B cell (primary cell): ENCODE data around the gene MTSS2. TPM values are rescaled to one million over a fixed set of nuclear protein-coding genes. Genes with fewer than 3 reads are reported as not detected.

ENCODE experiments used
- ATAC-seq: fragments of 200-7000 bp; cut with Tn5 transposase; one replicate; pipeline ENCODE4 v1.10.0; 2021; ENCODE audit warnings: low read depth, mild to moderate bottlenecking, moderate number of reproducible peaks, moderate library complexity
- CTCF ChIA-PET: fragments of 350-600 bp; sonication (Branson Sonifier 250); formaldehyde crosslinking; loops from one replicate; lab custom pipeline; 2021; ENCODE audit warnings: antibody characterized with exemption, inconsistent platforms; lab: Charles Lee
- POLR2A ChIA-PET: fragments of 350-600 bp; sonication (Branson Sonifier 250); formaldehyde crosslinking; loops from one replicate; lab custom pipeline; 2021; ENCODE audit warnings: antibody characterized with exemption; lab: Charles Lee
- DNase-seq: peaks from one replicate; pipeline ENCODE4 v3.0.0; 2013
- H2AFZ ChIP-seq: 2 replicates; pipeline ENCODE4 v1.6.1; 2012; ENCODE audit warnings: mild to moderate bottlenecking, low read depth, low read length; ENCODE audit not compliant: insufficient read depth, poor library complexity, severe bottlenecking
- H3K27ac ChIP-seq, 2 donors: 1 replicate in 1 of 2; 2 replicates in 1 of 2; pipeline ENCODE4 v1.5.1; 2012 to 2013; ENCODE audit warnings: low read length in 2 of 2, mild to moderate bottlenecking in 2 of 2, moderate library complexity in 1 of 2
- H3K27me3 ChIP-seq, 4 experiments: fragments of 200-600 bp in 1 of 4; sonication (generic) in 1 of 4; replicated peaks in 1 of 4; 1 replicate in 2 of 4; 2 replicates in 2 of 4; pipeline versions ENCODE4 v1.6.1 to v1.7.0; 2013 to 2016; ENCODE audit warnings: low read length in 3 of 4, mild to moderate bottlenecking in 2 of 4, mixed read lengths in 1 of 4, moderate library complexity in 1 of 4; ENCODE audit not compliant: insufficient read depth in 4 of 4, control insufficient read depth in 3 of 4; ENCODE audit errors: control extremely low read depth in 1 of 4
- H3K36me3 ChIP-seq, 2 experiments: replicated peaks in 1 of 2; 1 replicate in 1 of 2; 2 replicates in 1 of 2; pipeline versions ENCODE4 v1.6.1 to v1.7.1; 2013; ENCODE audit warnings: low read length in 1 of 2; ENCODE audit not compliant: insufficient read depth in 2 of 2, control insufficient read depth in 1 of 2; ENCODE audit errors: control extremely low read depth in 1 of 2, extremely low read depth in 1 of 2
- H3K4me1 ChIP-seq, 2 donors: fragments of 200-600 bp in 1 of 2; sonication (generic) in 1 of 2; 1 replicate in 1 of 2; 2 replicates in 1 of 2; pipeline versions ENCODE4 v1.5.1 to v1.6.1; 2013 to 2017; ENCODE audit warnings: low read length in 2 of 2; ENCODE audit not compliant: control insufficient read depth in 2 of 2, insufficient read depth in 2 of 2
- H3K4me2 ChIP-seq: replicated peaks from 2 replicates; pipeline ENCODE3; 2012; ENCODE audit warnings: mild to moderate bottlenecking, low read depth, low read length; ENCODE audit not compliant: poor library complexity, severe bottlenecking
- H3K4me3 ChIP-seq, 5 experiments: fragments of 200-600 bp in 1 of 5; sonication (generic) in 1 of 5; 1 replicate in 3 of 5; 2 replicates in 2 of 5; pipeline versions ENCODE4 v1.5.1 to v1.7.0; 2011 to 2016; ENCODE audit warnings: low read length in 4 of 5, mild to moderate bottlenecking in 4 of 5, low read depth in 2 of 5, control low read depth in 1 of 5, moderate library complexity in 1 of 5; ENCODE audit not compliant: insufficient read depth in 1 of 5; ENCODE audit errors: control extremely low read depth in 1 of 5, extremely low read depth in 1 of 5
- H3K79me2 ChIP-seq: fragments of 200-600 bp; sonication (generic); one replicate; pipeline ENCODE4 v1.6.0; 2016; ENCODE audit warnings: low read length; ENCODE audit not compliant: control insufficient read depth, insufficient read depth
- H3K9ac ChIP-seq: fragments of 200-600 bp; sonication (generic); 2 replicates; pipeline ENCODE4 v1.6.1; 2017; ENCODE audit warnings: mild to moderate bottlenecking, low read length, moderate library complexity
- H3K9me3 ChIP-seq, 3 donors: one replicate each; pipeline versions ENCODE4 v1.6.1 to v1.7.1; 2013; ENCODE audit warnings: low read length in 2 of 3; ENCODE audit not compliant: control insufficient read depth in 2 of 3, insufficient read depth in 1 of 3; ENCODE audit errors: control extremely low read depth in 1 of 3
- H4K20me1 ChIP-seq: 2 replicates; pipeline ENCODE4 v1.6.0; 2012; ENCODE audit warnings: mild to moderate bottlenecking, low read length; ENCODE audit not compliant: insufficient read depth, control insufficient read depth, poor library complexity, severe bottlenecking
- H3K27ac Mint-ChIP-seq: one replicate; pipeline ENCODE4 v1.8.0; 2021; ENCODE audit warnings: mixed read lengths
- H3K27me3 Mint-ChIP-seq: one replicate; pipeline ENCODE4 v1.8.0; 2021; ENCODE audit warnings: mixed read lengths
- H3K4me1 Mint-ChIP-seq: one replicate; pipeline ENCODE4 v1.8.0; 2021; ENCODE audit warnings: mixed read lengths
- H3K4me3 Mint-ChIP-seq: one replicate; pipeline ENCODE4 v1.8.0; 2021; ENCODE audit warnings: mixed read lengths
- H3K9me3 Mint-ChIP-seq: one replicate; pipeline ENCODE4 v1.8.0; 2022; ENCODE audit warnings: mixed read lengths; ENCODE audit not compliant: insufficient read depth
- CTCF ChIP-seq: fragments of 200-600 bp; IDR thresholded peaks from one replicate; pipeline ENCODE4 v1.8.0; 2022; ENCODE audit warnings: antibody characterized with exemption, mild to moderate bottlenecking
- EZH2 ChIP-seq: IDR thresholded peaks from 2 replicates; pipeline ENCODE4 v1.6.1; 2012; ENCODE audit warnings: borderline replicate concordance, low read depth, mild to moderate bottlenecking, moderate library complexity, low read length; ENCODE audit not compliant: insufficient read depth, poor library complexity, severe bottlenecking
- WGBS: methylation state at CpG from one replicate; pipeline ENCODE4 v1.1.5; 2013; ENCODE audit warnings: missing lambda C conversion rate; ENCODE audit not compliant: insufficient coverage; 5-methylcytosine and 5-hydroxymethylcytosine counted together
- intact Hi-C: fragments of 100-400 bp; cut with micrococcal nuclease; formaldehyde crosslinking; loops from one replicate; pipeline ENCODE4 v1.10.0; 2022
- polyA plus RNA-seq: library from polyadenylated mRNA; depleted of rRNA; stranded (reverse); fragments of >200 nt; gene quantifications from 2 replicates; pipeline ENCODE4 v1.2.3, GENCODE V29; 2012
- total RNA-seq, 2 donors: library from RNA; stranded (reverse); fragments of 120-200 nt in 1 of 2; gene quantifications; 1 replicate in 1 of 2; 2 replicates in 1 of 2; pipeline versions ENCODE4 v1.2.3 to v1.2.4, GENCODE V29; 2013 to 2022

The MTSS2 gene
- total and polyA plus RNA-seq, 2 donors (not counting 1 experiment from before 2014, with no cell fraction given): 1.6 to 2.6 TPM

DNA sequence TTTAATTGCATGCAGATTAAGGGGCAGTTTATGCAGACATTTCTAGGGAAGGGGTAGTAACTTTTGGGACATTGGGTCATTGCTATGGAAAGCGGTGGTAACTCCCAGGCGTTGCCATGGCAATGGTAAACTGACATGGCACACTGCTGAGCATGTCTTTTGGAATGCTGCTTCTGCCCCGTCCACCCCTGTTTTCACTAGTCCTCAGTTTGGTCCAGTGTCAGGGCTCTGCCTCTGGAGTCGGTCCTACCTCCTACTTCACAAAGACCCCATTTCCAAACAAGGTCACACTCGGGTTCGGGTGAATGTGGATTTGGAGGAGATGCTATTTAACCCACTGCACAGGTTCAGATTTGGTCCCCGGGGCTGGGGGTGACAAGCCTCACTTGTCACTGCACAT is 36.6 kb downstream of the MTSS2 start:
- H3K9me3 Mint-ChIP-seq: no peaks in the 10 kb centered on the region
- no peak overlapping the region for H3K4me3 ChIP-seq
- no peaks in the 10 kb centered on the region for H3K79me2 ChIP-seq
- no peak for TF ChIP-seq CTCF
- no peak for TF ChIP-seq EZH2
- CTCF ChIA-PET: no interaction called here
- no peaks in the 10 kb centered on the region for H3K36me3 ChIP-seq
- POLR2A ChIA-PET: no interaction called here
- H3K4me2 ChIP-seq: no peak overlapping the region
- DNase-seq (no peak), ATAC-seq (no peak)
- H3K4me1 Mint-ChIP-seq: peaks cover 4% of the 10 kb centered on the region
- 92% methylated on average over 3 of the region's 7 CpGs for WGBS
- no peak overlapping the region for H2AFZ ChIP-seq
- H3K9me3 ChIP-seq: no peaks in the 10 kb centered on the region
- H3K4me1 ChIP-seq: peaks cover 2 to 5% of the 10 kb centered on the region in 2 donors
- no peak overlapping the region for H3K4me3 Mint-ChIP-seq
- intact Hi-C loops: no loop called here
- peaks cover 7% of the 10 kb centered on the region for H3K27me3 Mint-ChIP-seq
- H3K27ac Mint-ChIP-seq: no peak overlapping the region
- no peak overlapping the region for H3K27ac ChIP-seq
- no peaks in the 10 kb centered on the region for H4K20me1 ChIP-seq
- H3K27me3 ChIP-seq: no peaks in the 10 kb centered on the region
- H3K9ac ChIP-seq: no peak overlapping the region

DNA sequence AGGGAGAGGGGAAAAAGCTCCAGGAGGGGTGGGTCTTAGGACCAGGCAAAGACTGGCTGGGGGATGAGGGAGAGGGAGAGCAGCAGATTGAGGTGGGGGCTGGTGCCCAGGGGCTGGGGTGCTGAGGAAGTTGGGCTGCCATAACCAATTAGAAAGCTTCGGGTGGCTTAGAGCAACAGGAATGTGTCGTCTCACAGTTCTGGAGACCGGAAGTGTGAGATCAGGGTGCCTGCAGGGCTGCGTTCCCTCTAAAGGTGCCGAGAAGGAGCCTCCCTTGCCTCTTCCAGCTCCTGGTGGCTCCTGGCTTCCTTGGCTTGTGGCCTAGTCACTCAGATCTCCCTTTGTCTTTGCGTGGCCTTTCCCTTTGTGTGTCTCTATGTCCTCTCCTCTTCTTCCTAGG is 37.2 kb downstream of the MTSS2 start:
- Histone ChIP-seq H3K27ac (no peak overlapping the region), H2AFZ (no peak overlapping the region), H4K20me1 (no peaks in the 10 kb centered on the region), H3K79me2 (no peaks in the 10 kb centered on the region), H3K4me1 (no peaks in the 10 kb centered on the region), H3K9me3 (no peaks in the 10 kb centered on the region), H3K4me2 (no peak overlapping the region), H3K27me3 (no peaks in the 10 kb centered on the region), H3K4me3 (no peak overlapping the region), H3K9ac (no peak overlapping the region), H3K36me3 (no peaks in the 10 kb centered on the region)
- H3K27me3 Mint-ChIP-seq: peaks cover 4% of the 10 kb centered on the region
- no peaks in the 10 kb centered on the region for H3K9me3 Mint-ChIP-seq
- no peak for ATAC-seq
- H3K27ac Mint-ChIP-seq: no peak overlapping the region
- no peak overlapping the region for H3K4me3 Mint-ChIP-seq
- peaks cover under 1% of the 10 kb centered on the region for H3K4me1 Mint-ChIP-seq
- intact Hi-C loops: no loop called here
- TF ChIP-seq CTCF (no peak), EZH2 (no peak)
- ChIA-PET POLR2A (no interaction called here), CTCF (no interaction called here)
- no peak for DNase-seq
- 74% methylated on average over 6 of the region's 6 CpGs for WGBS
